Peyer's patch (tissue), 4 donors: ENCODE results near the gene KDM1A. TPM values are rescaled to one million over a fixed set of nuclear protein-coding genes. Genes with fewer than 3 reads are reported as not detected.

Experiments
- DNase-seq, 3 donors: peaks; one replicate each; pipeline ENCODE4 v3.0.0-alpha.2; 2017 to 2019
- H3K27ac ChIP-seq, 4 donors: fragments of 200-600 bp; sonication (generic); one replicate each; pipeline ENCODE4 v1.5.1; 2016 to 2019
- H3K27me3 ChIP-seq, 2 donors: fragments of 200-600 bp; sonication (generic); one replicate each; pipeline ENCODE4 v1.5.1; 2019
- H3K36me3 ChIP-seq, 3 donors: fragments of 200-600 bp; sonication (generic); one replicate each; pipeline ENCODE4 v1.5.1; 2016 to 2019
- H3K4me1 ChIP-seq, 4 donors: fragments of 200-600 bp; sonication (generic); one replicate each; pipeline ENCODE4 v1.5.1; 2016 to 2019
- H3K4me3 ChIP-seq, 4 donors: fragments of 200-600 bp; sonication (generic); 1 replicate in 3 of 4; 2 replicates in 1 of 4; pipeline ENCODE4 v1.5.1; 2016 to 2019; ENCODE audit warnings: mild to moderate bottlenecking in 1 of 4
- H3K9me3 ChIP-seq, 4 donors: fragments of 200-600 bp; sonication (generic); one replicate each; pipeline ENCODE4 v1.5.1; 2016 to 2019; ENCODE audit warnings: mild to moderate bottlenecking in 1 of 4
- CTCF ChIP-seq, 6 experiments: fragments of 450-650 bp in 4 of 6; fragments of 200-600 bp in 2 of 6; sonication (generic) in 1 of 6; IDR thresholded peaks; one replicate each; pipeline ENCODE4 v1.5.1; 2017 to 2019; ENCODE audit warnings: antibody characterized with exemption in 6 of 6, mild to moderate bottlenecking in 3 of 6, moderate library complexity in 1 of 6
- POLR2A ChIP-seq, 2 donors: fragments of 450-650 bp; IDR thresholded peaks; one replicate each; pipeline ENCODE4 v1.5.1; 2017; ENCODE audit warnings: antibody characterized with exemption in 2 of 2, mild to moderate bottlenecking in 2 of 2, moderate library complexity in 2 of 2
- total RNA-seq, 4 donors: library from RNA; depleted of rRNA; stranded (reverse); fragments of >200 nt; gene quantifications; one replicate each; pipeline ENCODE4 v1.1.0, GENCODE V29; 2016

The KDM1A gene
- total RNA-seq, 4 donors from 2014 or later: 33.5 to 102 (median 40.9) TPM

DNA sequence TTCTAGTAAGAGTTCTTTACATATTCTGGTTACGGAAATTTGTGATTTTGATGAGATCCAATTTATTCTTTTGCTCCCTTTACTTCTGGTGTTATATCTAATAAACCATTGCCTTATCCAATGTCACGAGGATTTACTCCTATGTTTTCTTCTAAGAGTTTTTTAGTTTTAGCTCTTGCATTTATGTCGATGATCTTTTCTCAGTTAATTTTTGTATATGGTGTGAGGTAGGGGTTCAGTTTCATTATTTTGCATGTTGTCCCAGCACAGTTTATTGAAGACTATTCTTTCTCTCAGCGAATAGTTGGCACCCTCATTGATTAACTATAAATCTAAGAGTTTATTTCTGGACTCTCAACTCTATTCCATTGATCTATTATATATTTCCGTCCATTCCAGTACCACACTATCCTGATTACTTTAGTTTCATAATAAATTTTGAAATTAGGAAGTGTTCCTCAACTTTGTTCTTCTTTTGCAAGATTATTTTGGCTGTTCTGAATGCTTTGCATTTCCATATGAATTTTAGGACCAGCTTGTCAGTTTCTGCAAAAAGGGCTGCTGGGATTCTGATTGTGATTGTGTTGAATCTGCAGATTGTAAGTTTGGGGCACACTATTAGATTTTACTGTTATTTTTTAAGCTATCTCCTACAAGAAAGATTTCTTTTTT lies 4.0 kb downstream of the KDM1A start:
- Histone ChIP-seq H3K27ac (no peak overlapping the region), H3K9me3 (peaks cover 0 to 4% (median 0%) of the 10 kb centered on the region in 4 donors), H3K4me1 (peaks cover 0 to 9% (median 0%) of the 10 kb centered on the region in 4 donors), H3K36me3 (no peaks in the 10 kb centered on the region), H3K27me3 (no peaks in the 10 kb centered on the region), H3K4me3 (no peak overlapping the region)
- DNase-seq: no peak
- TF ChIP-seq CTCF (IDR thresholded peaks at IDR 0.05) (no peak), POLR2A (IDR thresholded peaks at IDR 0.05) (no peak)

DNA sequence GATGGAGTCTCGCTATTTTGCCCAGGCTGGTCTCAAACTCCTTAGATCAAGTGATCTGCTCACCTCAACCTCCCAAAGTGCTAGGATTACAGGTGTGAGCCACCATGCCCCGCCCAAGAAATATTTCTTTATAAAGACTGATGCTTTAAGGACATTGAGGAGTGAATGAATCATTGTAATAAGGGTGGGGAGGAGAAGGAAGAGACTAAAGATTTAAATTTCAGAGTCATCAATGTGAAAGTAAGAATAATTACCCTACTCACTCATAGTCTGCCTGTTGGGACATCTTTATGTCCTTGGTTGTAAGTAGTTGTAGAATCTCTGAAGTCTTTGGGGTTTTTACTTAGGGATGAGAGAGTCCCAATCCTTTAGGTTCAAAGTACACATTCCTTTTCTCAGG lies 7.3 kb downstream of the KDM1A start:
- DNase-seq: no peak
- H3K4me1 ChIP-seq: no peaks in the 10 kb centered on the region
- no peaks in the 10 kb centered on the region for H3K27me3 ChIP-seq
- TF ChIP-seq POLR2A (IDR thresholded peaks at IDR 0.05) (no peak), CTCF (IDR thresholded peaks at IDR 0.05) (no peak)
- no peaks in the 10 kb centered on the region for H3K36me3 ChIP-seq
- peaks cover 0 to 4% (median 0%) of the 10 kb centered on the region in 4 donors for H3K9me3 ChIP-seq
- H3K27ac ChIP-seq: no peak overlapping the region
- no peak overlapping the region for H3K4me3 ChIP-seq

DNA sequence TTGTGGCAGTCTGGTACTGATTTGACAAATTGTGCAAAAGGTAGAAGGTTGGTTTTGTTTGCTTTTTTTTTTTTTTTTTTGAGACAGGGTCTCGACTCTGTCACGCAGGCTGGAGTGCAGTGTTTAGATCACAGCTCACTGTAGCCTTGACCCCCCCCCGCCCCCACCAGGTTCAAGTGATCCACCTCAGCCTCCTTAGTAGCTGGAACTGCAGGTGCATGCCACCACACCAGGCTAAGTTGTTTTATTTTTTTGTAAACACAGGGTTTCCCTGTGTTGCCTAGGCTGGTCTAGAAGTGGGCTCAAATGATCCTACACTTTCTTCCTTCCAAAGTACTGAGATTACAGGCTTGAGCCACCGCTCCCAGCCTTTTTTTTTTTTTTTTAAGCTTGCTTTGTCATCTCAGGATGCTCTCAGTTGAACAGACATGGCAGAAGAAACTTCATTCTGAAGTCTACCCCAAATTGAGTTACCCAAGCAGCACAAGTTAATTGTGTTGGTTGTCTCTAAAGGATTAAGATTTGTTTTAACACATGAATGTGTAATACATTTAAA lies 8.2 kb downstream of the KDM1A start:
- Histone ChIP-seq H3K4me1 (no peaks in the 10 kb centered on the region), H3K27me3 (no peaks in the 10 kb centered on the region), H3K9me3 (peaks cover 0 to 4% (median 0%) of the 10 kb centered on the region in 4 donors), H3K4me3 (no peak overlapping the region), H3K27ac (no peak overlapping the region), H3K36me3 (no peaks in the 10 kb centered on the region)
- no peak for DNase-seq
- no peak for TF ChIP-seq CTCF (IDR thresholded peaks at IDR 0.05)
- TF ChIP-seq POLR2A (IDR thresholded peaks at IDR 0.05): no peak

DNA sequence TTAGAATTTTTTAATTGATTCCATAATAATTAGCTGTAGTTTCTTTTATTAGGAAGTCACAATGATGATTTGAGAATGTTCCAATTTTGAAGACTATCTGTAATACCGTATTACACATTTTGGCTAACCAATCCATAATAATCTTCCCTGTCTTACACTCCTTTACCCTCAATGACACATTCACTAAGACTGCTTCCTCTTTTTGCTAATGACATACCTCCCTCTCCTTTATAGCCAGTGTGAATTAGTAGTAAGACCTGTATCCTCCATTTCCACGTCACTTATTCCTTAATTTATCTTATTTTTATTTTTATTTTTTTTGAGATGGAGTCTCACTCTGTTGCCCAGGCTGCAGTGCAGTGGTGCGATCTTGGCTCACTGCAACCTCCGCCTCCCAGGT lies 10.1 kb downstream of the KDM1A start:
- Histone ChIP-seq H3K36me3 (no peaks in the 10 kb centered on the region), H3K4me1 (no peaks in the 10 kb centered on the region), H3K9me3 (no peaks in the 10 kb centered on the region), H3K27me3 (no peaks in the 10 kb centered on the region), H3K4me3 (no peak overlapping the region), H3K27ac (no peak overlapping the region)
- DNase-seq: no peak
- TF ChIP-seq POLR2A (IDR thresholded peaks at IDR 0.05) (no peak), CTCF (IDR thresholded peaks at IDR 0.05) (no peak)

DNA sequence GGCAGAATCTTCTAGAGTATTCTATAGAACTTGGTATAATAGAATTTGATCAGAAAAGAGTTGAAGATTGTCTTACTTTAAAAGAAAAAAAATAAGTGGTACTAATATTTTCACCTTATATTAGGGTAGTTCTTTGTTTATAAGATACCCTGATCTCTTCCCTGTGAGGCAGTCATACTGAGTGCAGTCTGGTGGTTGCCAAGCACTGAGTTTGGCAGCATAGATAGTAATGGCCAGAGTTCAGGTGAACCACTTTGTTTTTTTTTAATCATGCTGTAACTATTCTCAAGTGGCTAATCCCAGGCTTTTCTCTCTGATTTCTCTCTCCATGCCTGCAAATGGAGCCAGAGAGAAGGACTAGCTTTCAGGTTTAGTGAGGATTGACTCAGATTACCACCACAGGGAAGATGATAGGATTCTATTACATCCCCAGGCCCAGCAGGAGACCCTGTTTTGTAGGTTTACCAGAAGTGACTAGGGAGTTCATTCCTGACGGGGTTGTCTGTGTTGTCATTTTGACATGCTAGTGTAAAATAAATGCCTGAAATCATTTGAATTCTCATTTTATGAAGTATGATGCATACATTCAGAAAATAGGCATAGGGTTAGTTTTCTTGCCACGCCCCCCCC lies 16.7 kb downstream of the KDM1A start:
- no peaks in the 10 kb centered on the region for H3K4me1 ChIP-seq
- H3K27me3 ChIP-seq: no peaks in the 10 kb centered on the region
- DNase-seq: no peak

More for the DNA sequence above, 16.7 kb downstream of the KDM1A start:
- no peak for TF ChIP-seq POLR2A (IDR thresholded peaks at IDR 0.05)
- no peak for TF ChIP-seq CTCF (IDR thresholded peaks at IDR 0.05)
- no peak overlapping the region for H3K27ac ChIP-seq
- no peaks in the 10 kb centered on the region for H3K9me3 ChIP-seq
- H3K4me3 ChIP-seq: no peak overlapping the region
- H3K36me3 ChIP-seq: no peaks in the 10 kb centered on the region
